Neutrophil (primary cell): ENCODE measurements around the gene GPR176.

Source experiments
- H3K27ac ChIP-seq: fragments of 200-600 bp; sonication (generic); 2 replicates; pipeline ENCODE4 v1.5.1; 2016; ENCODE audit warnings: mild to moderate bottlenecking, moderate library complexity
- H3K27me3 ChIP-seq: fragments of 200-600 bp; sonication (generic); 2 replicates; pipeline ENCODE4 v1.6.0; 2016; ENCODE audit warnings: mild to moderate bottlenecking
- H3K36me3 ChIP-seq: fragments of 200-600 bp; sonication (generic); 2 replicates; pipeline ENCODE4 v1.5.1; 2017
- H3K4me1 ChIP-seq, 2 experiments: fragments of 200-600 bp in 1 of 2; sonication (generic) in 1 of 2; 1 replicate in 1 of 2; 2 replicates in 1 of 2; pipeline versions ENCODE4 v1.5.1 to v1.6.1; 2013 to 2016; ENCODE audit warnings: low read depth in 1 of 2, low read length in 1 of 2, mild to moderate bottlenecking in 1 of 2, moderate library complexity in 1 of 2; ENCODE audit not compliant: control insufficient read depth in 1 of 2, insufficient read depth in 1 of 2
- H3K4me3 ChIP-seq, 2 experiments: fragments of 200-600 bp in 1 of 2; sonication (generic) in 1 of 2; 1 replicate in 1 of 2; 2 replicates in 1 of 2; pipeline ENCODE4 v1.5.1; 2013 to 2016; ENCODE audit warnings: low read depth in 1 of 2, low read length in 1 of 2, mild to moderate bottlenecking in 1 of 2, moderate library complexity in 1 of 2
- H3K9me3 ChIP-seq: fragments of 200-600 bp; sonication (generic); 2 replicates; pipeline ENCODE4 v1.5.1; 2016
- TF ChIP-seq, protein P1 (sequence below): fragments of 200-600 bp; sonication (generic); IDR thresholded peaks from 2 replicates; pipeline ENCODE4 v1.5.1; 2016; ENCODE audit warnings: antibody characterized with exemption

Gene GPR176

DNA sequence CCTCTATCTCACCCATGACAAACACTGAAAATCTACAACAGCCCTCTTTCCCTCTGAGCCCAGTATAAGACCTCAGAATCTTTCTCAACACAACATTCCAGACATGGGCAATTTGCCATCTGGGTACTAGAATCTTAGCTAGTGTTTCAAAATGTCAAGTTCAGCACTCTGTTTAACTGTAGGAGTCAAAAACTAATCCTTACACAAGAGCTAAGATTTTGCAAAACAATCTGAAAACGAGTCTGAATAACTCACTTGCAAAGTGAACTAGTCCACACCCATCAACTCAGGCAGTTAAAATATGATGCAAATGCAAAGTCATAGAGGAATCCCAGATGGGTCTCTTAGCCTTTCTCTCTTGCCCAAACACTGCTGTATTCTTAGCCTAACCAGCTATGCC lies 67.8 kb downstream of the GPR176 start:
- no peak overlapping the region for H3K27ac ChIP-seq
- H3K9me3 ChIP-seq, result no peaks in the 10 kb centered on the region
- H3K27me3 ChIP-seq, result no peaks in the 10 kb centered on the region
- H3K4me1 ChIP-seq, result no peaks in the 10 kb centered on the region
- H3K36me3 ChIP-seq, result no peaks in the 10 kb centered on the region
- TF ChIP-seq, protein P1, sequence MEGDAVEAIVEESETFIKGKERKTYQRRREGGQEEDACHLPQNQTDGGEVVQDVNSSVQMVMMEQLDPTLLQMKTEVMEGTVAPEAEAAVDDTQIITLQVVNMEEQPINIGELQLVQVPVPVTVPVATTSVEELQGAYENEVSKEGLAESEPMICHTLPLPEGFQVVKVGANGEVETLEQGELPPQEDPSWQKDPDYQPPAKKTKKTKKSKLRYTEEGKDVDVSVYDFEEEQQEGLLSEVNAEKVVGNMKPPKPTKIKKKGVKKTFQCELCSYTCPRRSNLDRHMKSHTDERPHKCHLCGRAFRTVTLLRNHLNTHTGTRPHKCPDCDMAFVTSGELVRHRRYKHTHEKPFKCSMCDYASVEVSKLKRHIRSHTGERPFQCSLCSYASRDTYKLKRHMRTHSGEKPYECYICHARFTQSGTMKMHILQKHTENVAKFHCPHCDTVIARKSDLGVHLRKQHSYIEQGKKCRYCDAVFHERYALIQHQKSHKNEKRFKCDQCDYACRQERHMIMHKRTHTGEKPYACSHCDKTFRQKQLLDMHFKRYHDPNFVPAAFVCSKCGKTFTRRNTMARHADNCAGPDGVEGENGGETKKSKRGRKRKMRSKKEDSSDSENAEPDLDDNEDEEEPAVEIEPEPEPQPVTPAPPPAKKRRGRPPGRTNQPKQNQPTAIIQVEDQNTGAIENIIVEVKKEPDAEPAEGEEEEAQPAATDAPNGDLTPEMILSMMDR, result no peak
- H3K4me3 ChIP-seq, result no peak overlapping the region

DNA sequence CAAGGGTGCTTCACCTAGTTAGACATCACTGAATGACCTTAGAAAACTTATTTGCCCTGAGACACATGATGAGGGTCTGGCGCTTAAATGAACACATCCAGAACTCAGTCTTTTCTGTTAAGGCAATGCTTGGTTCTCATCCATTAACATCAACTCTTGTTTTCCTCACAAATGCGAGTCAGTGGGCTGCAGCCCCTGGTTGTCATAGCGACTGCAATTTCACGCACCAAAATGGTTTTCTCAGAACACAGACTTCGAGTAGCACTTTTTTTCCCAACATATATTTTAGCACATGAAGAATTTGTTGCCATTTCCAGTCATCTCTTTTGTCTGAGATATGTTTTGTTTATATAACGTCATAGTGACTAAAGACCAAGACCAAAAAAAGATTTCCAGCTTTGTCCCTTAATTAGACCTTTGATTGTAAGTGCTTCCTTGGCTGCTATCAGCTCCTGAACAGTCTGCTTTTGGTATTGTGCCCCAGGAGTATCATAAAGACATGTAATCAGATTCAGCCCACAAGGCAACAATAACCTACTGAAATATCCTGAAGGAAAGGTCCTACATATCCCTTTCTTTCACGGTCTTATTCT lies 68.5 kb downstream of the GPR176 start:
- Histone ChIP-seq H3K4me1 (no peaks in the 10 kb centered on the region), H3K9me3 (no peaks in the 10 kb centered on the region), H3K36me3 (no peaks in the 10 kb centered on the region), H3K27me3 (no peaks in the 10 kb centered on the region), H3K27ac (no peak overlapping the region), H3K4me3 (no peak overlapping the region)
- TF ChIP-seq, protein P1, result no peak

GRCh38 chr15:39850436-39850835 lies 69.6 kb downstream of the GPR176 start:
- H3K27me3 ChIP-seq, result no peaks in the 10 kb centered on the region
- TF ChIP-seq, protein P1, result no peak
- H3K36me3 ChIP-seq, result no peaks in the 10 kb centered on the region
- no peak overlapping the region for H3K4me3 ChIP-seq
- H3K27ac ChIP-seq, result no peak overlapping the region
- H3K9me3 ChIP-seq, result no peaks in the 10 kb centered on the region
- no peaks in the 10 kb centered on the region for H3K4me1 ChIP-seq

DNA sequence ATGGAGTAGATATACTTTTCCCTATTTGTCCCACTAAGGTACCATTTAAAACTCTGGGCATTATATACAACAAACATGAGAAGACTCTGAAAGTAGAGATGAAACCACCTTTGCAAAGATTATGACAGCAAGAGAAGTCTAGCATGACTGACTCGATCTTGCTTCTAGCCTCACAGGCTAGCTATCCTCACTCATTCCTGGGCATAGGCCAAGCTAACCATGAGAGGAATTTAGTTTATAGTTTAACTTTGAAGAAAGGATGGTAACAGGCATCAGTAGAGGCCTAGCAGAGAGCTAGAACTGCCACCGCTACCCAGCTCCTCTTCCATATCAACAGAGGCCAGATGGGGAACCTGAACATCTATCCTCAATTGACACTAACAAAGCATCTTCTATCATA lies 74.0 kb downstream of the GPR176 start:
- no peaks in the 10 kb centered on the region for H3K27me3 ChIP-seq
- no peaks in the 10 kb centered on the region for H3K36me3 ChIP-seq
- H3K4me3 ChIP-seq, result no peak overlapping the region
- H3K4me1 ChIP-seq, result no peaks in the 10 kb centered on the region
- H3K9me3 ChIP-seq, result no peaks in the 10 kb centered on the region
- no peak overlapping the region for H3K27ac ChIP-seq
- TF ChIP-seq, protein P1, result no peak

DNA sequence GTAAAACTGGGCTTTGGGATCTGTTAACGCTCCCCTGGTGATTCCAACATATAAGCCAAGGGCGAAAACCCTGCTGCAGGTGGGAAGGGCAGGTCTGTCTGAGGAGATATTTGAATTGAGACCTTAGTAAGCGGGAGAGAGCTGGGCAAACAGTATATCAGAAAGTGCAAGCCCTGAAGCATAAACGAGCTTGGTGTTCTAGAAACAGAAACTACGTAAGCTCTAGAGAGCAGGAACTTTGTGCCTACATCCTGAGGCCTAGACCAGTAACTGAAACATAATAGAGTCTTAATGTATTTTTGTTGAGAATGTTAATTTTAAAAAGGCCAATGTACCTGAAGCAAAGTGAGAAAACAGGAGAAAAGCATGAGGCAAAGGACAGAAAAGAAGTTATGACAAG lies 74.5 kb downstream of the GPR176 start:
- Histone ChIP-seq H3K27ac (no peak overlapping the region), H3K4me1 (no peaks in the 10 kb centered on the region), H3K9me3 (no peaks in the 10 kb centered on the region), H3K4me3 (no peak overlapping the region), H3K36me3 (no peaks in the 10 kb centered on the region), H3K27me3 (no peaks in the 10 kb centered on the region)
- TF ChIP-seq, protein P1, result no peak

GRCh38 chr15:39843565-39843964 lies 76.5 kb downstream of the GPR176 start:
- no peak overlapping the region for H3K4me3 ChIP-seq
- no peaks in the 10 kb centered on the region for H3K4me1 ChIP-seq
- H3K36me3 ChIP-seq, result no peaks in the 10 kb centered on the region
- H3K9me3 ChIP-seq, result no peaks in the 10 kb centered on the region
- H3K27me3 ChIP-seq, result no peaks in the 10 kb centered on the region
- TF ChIP-seq, protein P1, result no peak
- H3K27ac ChIP-seq, result no peak overlapping the region
